Fibroblast of gingiva (primary cell): ENCODE data around the gene EPB41L3.
"Not testable (repeated sequence)": the region's sequence is repeated elsewhere in the genome, so short reads cannot be mapped to it uniquely, and the experiment has no call there.

ENCODE experiments used
- DNase-seq: peaks from one replicate; pipeline ENCODE4 v3.0.0-alpha.2; 2011; ENCODE audit warnings: low read depth

Gene EPB41L3

DNA sequence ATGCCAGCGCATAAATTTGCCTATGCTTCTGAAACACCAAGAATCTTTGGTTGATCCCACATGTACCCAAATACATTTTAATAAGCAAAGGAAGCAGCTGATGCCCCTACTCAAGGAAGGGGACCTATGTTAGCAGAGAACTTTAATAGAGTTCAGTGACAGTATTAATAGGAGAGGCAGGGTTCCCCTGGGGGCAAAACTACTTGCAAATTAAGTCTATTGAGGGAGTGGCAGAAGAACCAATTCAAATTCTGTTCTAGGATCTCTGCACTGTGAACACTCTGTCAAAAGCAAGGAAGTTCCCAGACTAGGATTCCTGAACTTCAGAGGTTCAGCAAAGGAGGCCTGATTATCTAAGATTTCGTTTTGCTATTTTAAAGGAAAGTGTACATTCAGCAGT is 47.5 kb downstream of the EPB41L3 start:
- no peak for DNase-seq

DNA sequence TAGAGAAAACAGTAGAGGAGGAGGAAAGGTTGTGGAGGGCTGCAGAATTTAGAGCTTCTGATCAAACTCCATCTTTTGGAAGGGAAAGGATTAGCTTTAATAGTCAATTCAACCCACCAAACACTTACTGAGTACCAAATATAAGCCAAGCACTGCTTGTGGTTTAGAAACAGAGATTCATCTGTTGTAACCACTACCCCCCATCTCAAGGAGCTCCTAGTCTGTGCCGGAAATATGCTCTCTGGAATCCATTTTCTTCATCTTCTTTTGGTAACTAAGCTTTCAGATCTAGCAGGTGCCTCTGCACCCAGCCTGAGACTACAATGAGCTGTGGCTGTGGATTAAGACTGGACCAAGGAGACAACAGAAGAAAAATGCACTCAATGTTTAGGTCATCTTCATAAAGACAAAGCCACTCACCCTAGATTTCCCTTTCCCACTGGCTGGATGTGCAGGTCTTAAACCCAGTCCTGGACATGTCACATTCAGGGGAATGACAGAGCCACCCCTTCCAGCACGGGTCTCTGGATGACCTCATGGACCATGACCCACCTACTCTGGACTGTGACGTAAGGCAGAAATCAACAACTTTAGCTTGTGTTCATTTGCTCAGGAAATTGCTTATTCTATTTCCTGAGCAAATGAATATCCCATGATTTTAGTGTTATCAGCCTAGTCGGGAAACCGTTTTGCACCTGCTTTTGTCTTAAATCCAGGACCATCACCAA is 52.9 kb downstream of the EPB41L3 start:
- DNase-seq: no peak

DNA sequence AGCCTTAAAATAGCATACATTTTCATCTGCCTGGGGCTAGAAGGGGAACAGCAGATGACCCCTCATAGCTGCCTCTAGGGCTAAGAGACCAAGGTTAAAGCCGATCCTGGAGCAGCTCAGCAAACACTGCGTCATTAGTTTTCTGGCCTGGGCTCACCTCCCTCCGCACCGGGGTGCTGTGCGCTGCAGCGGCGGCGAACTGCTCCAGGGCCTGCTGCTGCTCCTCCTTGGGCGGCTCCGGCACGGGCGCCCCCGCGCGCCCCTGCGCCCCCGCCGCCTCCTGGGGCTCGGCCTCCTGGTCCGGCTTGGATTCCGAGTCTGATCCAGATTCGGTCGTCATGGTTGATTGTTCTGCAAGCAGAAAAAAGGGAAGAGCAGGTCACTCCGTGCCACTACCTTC is 55.0 kb downstream of the EPB41L3 start:
- no peak for DNase-seq

DNA sequence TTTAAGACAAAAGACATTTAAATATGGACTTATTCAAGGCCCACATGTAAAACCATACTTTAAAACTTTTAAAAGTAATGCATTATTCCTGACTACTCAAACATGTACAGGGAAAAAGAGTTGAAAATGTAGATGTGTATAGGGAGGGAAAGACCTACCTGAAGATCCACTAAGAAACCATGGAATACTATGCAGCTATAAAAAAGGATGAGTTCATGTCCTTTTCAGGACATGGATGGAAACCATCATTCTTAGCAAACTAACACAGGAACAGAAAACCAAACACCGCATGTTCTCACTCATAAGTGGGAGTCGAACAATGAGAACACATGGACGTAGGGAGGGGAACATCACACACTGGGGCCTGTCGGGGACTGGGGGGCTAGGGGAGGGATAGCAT is 55.8 kb downstream of the EPB41L3 start:
- DNase-seq: not testable (repeated sequence)

DNA sequence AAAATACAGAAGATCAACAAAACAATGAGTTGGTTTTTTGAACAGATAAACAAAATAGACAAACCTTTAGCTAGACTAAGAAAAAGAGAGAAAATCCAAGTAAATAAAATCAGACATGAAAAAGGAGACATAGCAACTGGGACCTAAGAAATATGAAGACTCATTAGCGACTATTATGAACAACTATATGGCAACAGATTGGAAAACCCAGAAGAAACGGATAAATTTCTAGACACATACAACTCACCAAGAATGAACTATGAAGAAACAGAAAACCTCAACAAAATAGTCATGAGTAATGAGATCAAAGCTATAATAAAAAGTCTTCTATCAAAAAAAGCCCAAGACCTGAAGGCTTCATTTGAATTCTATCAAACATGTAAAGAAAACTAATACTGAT is 59.3 kb downstream of the EPB41L3 start:
- DNase-seq: no peak

DNA sequence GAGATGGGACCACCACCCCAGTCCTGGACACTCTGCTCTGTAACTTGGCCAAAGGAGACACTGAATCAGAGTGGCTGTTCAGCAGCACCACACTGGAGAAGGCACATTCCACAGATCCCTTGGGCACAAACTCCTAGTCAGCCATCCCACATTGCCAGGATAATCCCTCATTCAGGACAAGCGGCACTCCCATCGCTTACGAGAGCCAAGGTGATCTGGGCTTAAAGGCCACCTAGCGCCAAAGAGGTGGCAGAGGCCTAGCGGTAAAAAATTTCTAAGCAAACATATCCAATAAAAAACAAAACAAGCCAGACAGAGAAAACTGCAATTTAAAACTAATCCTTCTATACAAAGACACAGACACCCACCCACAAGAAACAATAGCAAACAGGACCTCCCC is 62.2 kb downstream of the EPB41L3 start:
- no peak for DNase-seq

DNA sequence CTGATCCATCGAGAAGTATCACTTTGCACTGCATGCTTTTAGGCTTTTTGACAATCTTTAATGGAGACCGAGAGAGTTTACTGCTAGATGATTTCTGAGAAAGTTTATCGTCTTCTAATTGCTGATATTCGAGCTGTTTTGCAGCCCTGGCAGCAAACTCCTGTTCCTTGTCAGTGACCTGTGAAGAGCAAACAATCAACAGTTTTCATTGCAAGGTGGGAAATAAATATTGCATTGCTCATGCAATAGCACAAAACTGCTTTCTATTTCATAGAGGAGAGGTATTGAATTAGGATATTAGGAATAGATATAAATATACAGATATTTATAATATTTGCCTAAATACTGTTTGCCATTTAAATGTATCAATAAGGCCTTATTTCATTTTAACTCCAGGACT is 65.5 kb downstream of the EPB41L3 start:
- no peak for DNase-seq

DNA sequence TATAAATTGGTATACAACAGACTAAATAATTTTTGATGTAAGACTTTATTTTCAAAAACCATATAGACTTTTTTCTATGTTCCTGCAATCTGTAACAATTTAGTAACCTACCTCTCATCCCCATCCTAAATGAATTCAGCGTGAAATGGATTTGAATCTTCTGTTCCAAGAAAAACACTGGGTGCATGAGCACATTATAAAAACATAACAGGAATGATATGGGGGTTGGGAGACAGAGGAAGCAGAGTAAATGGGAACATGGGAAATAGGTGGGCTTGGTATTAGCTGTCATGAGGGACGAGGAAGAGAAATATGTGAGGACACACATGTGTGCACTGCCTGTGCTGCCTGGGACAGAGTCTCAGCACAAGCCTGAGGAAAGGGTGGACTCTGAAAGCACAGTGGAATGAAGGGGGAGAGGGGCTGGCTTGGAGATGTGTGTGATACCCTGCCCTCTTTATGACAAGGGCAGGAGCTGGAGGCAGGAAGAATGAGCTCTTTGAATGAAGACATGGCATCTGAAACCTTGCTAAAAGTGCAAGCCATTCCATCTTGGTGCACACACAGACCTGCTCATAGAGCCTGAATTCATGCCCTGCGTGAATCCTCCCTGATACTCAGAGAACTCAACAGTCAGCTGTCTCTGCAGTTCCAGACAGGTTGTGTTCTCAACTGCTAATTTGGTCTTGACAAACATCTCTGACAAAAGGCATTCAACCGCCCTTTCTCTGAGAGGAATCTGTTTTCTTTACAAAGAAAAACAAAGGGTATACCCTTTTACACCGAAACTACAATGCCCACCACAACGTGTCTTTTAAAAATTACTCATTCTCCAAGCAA is 66.6 kb downstream of the EPB41L3 start:
- DNase-seq: no peak

DNA sequence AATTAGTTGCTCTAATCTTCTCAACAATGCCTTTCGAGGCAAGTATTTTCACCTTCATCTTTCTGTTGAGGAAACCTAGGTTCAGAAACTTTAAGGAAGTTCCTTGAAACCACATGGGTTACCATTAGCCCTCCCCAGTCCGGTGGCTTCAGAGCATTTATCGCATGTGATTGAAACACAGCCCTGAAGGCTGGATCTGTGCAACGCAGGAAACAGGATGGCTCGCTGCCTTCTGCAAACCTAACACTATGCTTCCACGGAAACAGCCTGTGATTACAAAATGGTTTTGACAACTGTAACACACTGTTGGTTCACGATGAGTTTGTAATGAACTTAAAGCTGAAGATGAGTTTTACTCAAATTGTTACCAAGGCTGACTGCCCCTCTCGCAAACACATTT is 68.5 kb downstream of the EPB41L3 start:
- no peak for DNase-seq

DNA sequence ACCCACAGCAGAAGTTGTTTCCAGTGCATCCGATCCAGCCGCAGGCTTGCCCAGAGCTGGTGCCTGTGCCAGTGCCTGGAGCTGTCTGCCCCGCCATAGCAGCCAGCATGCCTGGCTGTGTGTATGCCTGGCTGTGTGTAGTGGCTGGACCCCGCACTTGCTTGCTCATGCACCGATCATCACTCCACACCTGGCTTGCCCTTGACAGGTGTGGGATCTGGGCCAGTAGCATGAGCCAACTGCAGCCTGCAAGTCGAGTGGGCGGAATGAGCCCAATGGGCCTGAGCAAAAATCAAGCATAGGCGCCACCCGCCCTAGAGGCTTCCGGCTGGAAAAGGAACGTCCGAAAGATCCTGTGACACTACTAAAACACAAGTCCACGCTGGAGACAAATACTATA is 74.5 kb downstream of the EPB41L3 start:
- DNase-seq: no peak

DNA sequence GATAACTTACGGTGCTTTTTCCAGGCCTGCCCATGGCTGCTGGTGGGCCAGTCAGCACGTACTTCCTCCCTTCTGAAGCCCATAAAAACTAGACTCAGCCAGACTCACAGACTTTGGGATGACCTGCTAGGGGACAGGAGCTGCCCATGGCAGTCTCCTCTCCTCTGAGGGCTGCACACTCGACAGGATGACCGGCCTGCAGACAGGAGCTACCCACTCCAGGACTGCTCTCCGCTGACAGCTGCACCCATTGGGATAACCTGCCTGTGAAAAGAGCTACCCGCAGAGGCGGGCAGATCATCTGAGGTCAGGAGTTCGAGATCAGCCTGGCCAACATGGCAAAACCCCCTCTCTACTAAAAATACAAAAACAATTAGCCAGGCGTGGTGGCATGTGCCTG is 75.4 kb downstream of the EPB41L3 start:
- DNase-seq: no peak

DNA sequence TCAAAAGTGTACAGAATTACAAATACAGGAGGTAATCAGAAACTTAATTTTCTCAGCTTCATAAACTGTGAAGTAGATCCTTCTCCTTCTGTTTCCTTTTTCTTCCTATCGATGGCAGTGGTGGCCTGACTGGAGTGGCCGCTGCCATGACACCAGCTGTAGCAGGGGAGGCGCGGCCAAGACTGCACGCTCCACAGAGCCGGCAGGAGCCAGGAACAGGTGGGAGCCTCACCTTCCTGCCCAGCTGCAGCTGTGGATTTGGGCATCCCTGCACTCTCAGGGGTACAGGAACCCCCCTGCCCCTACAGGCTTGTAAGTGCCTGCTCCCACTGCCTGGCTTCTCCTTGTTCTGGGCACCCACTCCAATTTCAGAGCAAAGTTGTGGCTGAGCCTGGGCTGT is 76.1 kb downstream of the EPB41L3 start:
- no peak for DNase-seq

DNA sequence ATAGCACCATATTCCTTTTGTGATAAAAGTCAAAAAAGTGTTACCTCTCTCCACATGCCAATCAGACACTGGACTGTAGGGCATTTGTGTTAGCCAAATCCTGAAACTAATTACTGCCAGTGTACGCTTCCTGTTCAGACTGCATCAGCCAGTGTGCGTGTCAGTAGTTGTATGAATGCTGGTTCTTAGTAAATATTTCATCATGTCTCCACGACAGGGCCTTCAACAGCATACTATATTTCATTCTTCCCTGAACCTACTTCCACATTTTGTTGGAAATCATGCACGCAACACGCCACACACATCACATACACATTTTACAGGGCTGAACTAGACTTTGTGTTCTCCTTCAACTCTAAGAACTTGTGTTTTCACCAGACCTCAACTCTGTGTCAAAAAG is 77.5 kb downstream of the EPB41L3 start:
- peak; percentile 20 for DNase-seq

DNA sequence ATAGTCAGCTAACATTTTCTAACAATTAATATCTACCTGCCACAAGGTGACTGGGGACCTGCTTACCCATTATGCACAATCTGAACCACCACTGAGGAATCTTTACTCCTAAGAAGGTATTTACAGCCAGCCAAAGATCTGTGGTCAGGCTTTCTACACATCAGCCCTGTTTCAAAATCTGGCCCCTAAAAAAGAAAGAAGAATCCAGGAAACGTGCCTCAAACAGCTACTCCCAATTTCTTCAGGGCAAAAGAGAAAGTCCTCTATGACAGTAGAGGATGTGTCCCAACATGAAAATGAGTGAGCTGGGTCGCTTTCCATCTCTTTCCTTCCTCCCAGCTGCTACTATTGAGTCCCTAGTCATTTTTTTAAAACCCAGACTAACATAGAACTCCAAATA is 79.5 kb downstream of the EPB41L3 start:
- no peak for DNase-seq

DNA sequence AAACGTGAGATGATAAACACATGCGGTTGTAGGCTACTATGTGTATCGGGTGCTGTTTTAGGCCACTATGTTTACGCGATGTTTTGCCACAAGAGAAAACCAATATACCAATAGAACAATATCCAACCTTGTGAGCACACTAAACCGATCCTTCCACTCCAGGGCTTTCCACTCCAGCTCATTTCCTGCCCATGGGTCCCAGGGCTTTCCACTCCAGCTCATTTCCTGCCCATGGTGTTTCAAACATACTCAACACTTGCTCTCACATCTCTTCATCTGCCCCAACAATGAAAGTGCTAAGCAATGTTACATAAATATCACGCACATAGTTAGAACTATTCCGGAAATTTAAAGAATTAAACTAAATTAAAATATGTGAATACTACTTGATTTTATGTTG is 80.0 kb downstream of the EPB41L3 start:
- DNase-seq: no peak

DNA sequence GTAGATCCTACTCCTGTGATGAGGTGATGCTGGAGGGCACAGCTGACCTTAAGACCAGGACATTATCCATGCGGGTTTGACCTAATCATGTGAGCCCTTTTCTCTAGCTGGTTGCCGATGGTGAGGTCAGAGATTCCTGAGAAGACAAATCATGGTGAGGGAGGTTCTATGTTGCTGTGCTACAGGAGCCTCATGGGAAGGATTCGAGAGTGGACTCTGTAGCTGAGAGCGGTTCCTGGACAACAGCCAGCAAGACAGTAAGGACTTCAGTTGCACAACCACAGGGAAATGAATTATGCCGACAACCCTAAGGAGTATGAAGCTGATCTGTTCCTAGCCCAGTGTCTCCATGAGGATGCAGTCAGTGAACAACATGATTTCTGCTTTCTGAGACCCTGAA is 80.4 kb downstream of the EPB41L3 start:
- DNase-seq: peak; percentile 50

DNA sequence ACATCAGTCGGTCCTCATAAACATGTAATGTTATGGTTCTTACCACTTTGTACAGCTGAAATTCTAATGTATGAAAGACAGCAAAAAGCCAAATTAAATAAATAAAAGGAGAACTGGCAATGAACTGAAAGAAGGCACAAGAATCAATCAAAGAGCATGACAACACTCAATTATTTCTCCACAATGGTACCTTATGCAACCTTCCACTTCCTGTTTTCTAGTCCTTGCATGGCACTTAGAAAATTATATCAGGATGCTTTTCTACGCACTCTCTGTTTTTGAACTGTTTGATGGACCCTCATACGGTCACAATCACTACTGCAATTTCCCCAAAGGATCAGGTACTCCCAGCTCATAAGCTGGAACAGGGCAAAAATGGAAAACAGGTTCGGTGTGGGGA is 81.6 kb downstream of the EPB41L3 start:
- no peak for DNase-seq

DNA sequence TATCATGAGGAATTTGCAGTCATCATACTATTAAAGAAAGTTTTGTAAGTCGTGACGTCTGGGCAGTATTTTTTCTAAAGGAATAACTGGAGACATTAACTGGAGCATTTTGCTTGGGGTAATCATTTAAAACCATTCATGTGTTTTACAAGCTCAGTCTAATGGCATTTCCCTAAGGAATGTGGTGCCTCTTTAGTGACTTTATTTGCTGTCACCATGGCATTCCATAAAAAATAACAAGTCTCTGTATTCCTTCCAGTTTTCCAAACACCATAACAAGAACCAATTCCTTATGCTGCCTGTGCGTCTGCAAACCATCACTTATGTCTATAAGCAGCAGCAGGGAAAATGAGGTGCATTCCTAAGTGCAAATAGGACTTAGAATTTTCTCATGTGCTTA is 82.8 kb downstream of the EPB41L3 start:
- no peak for DNase-seq

DNA sequence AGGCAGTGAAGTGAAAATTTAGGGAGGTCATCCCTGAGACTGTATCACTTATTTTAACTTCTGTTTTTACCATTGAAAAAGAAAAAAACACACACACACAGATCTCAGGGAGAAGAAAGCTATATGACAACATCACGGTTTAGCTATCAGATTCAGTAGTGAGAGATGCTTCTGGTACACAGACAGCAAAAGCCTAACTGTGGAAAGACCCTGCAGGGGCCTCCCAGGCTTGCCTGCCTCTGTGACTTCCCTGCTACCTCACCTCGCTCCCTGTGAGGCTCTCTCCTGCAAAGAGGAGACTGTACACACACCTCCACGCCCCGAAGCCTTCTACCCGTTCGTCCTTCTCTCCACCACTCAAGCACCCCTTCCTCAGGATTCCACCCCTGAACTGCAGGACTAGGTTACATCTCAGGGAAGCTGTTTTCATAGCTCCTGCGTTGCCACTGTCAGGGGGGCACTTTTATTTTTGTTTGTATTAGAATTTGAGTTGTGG is 86.3 kb downstream of the EPB41L3 start:
- no peak for DNase-seq

DNA sequence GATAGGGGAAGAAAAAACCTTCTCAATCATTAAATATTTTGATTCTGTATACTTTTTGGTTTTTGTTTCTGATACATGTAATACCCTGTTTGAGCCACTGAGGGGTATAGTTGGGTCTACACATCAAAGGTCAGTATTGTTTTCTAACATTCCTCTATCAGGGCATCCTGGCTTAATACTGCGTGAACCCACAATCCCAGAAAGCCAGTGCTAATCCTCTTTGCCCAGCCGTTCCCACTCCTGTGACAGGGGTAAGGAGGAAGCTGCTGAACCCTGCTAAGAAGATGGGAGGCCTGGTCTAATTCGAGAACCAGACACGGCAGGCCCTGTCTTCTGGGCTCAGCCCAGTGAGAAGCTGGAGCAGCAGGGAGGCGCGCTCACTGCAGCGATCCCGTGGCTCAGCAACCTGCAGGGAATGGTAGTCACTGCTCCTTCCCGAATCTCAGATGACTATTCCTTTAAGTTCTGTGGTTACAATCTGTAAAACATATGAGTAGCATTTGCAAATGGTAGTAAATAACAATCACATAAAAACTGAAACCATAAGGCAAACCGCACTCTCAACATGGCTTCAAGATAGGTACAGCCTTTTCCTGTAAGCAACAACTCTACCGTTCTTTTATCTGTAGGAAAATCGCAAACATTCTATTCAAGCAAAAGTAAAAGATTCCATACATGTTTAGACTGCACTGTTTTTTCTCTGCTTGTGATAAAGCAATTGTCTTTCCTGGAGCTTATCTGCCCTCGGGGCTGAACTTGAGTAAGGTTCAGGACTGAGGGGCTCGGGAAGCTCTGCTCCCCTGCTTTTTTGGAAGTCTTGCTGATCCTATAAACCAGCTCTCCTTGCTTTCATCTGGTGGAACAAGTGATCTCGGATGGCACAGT is 87.0 kb downstream of the EPB41L3 start:
- peak; percentile 36 for DNase-seq

DNA sequence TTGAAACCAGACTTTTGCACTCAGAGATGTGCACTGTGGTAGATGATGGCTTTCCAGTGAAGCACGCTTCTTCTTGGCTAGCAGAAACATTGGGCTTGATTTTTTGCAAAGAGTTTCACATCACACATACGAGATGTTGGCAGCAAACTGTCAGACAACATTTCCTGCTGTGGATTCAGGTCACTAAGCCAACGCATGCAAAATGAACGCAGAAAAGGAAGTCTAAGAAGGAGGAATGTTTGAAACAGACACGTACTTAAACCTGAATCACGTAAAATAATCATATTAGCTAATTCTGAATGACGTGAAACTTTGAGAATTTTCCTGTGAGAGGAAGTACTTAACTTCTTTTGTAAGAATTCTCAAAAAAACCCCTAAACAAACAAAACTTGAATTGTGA is 88.1 kb downstream of the EPB41L3 start:
- no peak for DNase-seq

DNA sequence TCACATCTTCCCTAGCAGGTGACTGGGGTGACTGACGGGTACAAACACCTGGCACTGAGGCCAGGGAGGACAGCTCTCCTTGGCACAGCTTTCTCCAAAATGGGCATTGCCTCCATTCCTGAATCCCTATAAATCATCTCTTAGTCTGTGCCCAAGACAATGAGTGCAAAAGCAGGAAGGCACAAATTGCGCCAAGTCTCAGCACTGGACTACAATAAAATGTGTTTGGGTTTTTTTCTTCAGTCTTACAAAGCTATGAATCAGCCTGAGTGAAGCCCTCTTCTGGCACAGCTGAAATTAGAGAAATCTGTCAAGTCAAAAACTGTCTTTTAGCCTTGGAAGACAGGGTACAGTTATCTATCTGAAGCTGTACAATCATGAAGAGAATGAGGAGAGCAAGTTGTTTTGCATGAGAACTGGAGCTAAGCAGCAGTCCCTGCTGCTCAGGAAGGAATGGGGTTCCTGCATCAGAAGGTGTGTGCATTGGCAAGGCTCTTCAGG is 90.8 kb downstream of the EPB41L3 start:
- DNase-seq: no peak
